Measurements from ENCODE around the gene MME. TPM values are rescaled to one million over a fixed set of nuclear protein-coding genes. Genes with fewer than 3 reads are reported as not detected.

MME gene
- total RNA-seq, 1 donor from 2014 or later, result 0.91 TPM

DNA sequence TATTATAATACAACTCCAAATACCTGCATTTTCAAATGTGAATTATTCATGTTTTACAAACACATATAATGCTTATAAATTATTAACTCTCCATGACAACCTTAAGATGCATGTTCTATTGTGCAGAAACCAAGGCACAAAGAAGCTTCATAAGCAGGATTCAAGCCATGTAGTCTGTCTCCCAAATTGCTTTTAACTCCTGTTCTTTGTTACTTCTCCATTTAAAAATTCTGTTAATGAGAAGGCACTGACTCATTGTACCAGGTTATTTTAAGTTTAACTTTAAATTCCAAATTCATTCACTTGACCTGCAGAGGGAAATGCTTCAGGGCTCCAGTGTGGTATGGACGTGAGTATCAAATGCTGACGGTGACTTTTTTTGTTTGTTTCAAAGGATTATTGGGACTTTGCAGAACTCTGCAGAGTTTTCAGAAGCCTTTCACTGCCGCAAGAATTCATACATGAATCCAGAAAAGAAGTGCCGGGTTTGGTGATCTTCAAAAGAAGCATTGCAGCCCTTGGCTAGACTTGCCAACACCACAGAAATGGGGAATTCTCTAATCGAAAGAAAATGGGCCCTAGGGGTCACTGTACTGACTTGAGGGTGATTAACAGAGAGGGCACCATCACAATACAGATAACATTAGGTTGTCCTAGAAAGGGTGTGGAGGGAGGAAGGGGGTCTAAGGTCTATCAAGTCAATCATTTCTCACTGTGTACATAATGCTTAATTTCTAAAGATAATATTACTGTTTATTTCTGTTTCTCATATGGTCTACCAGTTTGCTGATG is 100.0 kb downstream of the MME start:
- Mint-ChIP-seq H3K9me3 (no peaks in the 10 kb centered on the region), H3K36me3 (ENCODE audit: low read depth) (no peaks in the 10 kb centered on the region), H3K4me1 (no peaks in the 10 kb centered on the region), H3K27me3 (ENCODE audit: low read depth) (no peaks in the 10 kb centered on the region), H3K4me3 (no peak overlapping the region), H3K27ac (ENCODE audit: unreplicated experiment) (no peak overlapping the region)
- TF ChIP-seq, protein P1, sequence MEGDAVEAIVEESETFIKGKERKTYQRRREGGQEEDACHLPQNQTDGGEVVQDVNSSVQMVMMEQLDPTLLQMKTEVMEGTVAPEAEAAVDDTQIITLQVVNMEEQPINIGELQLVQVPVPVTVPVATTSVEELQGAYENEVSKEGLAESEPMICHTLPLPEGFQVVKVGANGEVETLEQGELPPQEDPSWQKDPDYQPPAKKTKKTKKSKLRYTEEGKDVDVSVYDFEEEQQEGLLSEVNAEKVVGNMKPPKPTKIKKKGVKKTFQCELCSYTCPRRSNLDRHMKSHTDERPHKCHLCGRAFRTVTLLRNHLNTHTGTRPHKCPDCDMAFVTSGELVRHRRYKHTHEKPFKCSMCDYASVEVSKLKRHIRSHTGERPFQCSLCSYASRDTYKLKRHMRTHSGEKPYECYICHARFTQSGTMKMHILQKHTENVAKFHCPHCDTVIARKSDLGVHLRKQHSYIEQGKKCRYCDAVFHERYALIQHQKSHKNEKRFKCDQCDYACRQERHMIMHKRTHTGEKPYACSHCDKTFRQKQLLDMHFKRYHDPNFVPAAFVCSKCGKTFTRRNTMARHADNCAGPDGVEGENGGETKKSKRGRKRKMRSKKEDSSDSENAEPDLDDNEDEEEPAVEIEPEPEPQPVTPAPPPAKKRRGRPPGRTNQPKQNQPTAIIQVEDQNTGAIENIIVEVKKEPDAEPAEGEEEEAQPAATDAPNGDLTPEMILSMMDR (conservative IDR thresholded peaks at IDR 0.05), result no peak
- DNase-seq (ENCODE audit: low read depth, low spot score), result no peak

DNA sequence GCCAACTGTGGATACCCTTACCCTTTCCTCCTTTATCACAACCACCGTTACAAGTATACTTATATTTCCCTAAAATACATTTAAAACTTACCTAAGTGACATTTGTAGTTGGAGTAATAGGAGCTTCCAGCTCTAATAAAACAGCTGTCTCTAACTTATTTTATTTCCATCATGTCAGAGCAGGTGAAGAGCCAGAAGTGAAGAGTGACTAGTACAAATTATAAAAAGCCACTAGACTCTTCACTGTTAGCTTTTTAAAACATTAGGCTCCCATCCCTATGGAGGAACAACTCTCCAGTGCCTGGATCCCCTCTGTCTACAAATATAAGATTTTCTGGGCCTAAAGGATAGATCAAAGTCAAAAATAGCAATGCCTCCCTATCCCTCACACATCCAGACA is 102.3 kb downstream of the MME start:
- Mint-ChIP-seq H3K4me1 (no peaks in the 10 kb centered on the region), H3K4me3 (no peak overlapping the region), H3K9me3 (no peaks in the 10 kb centered on the region), H3K27me3 (ENCODE audit: low read depth) (no peaks in the 10 kb centered on the region), H3K36me3 (ENCODE audit: low read depth) (no peaks in the 10 kb centered on the region), H3K27ac (ENCODE audit: unreplicated experiment) (no peak overlapping the region)
- no peak for DNase-seq (ENCODE audit: low read depth, low spot score)
- TF ChIP-seq, protein P1 (conservative IDR thresholded peaks at IDR 0.05), result no peak

DNA sequence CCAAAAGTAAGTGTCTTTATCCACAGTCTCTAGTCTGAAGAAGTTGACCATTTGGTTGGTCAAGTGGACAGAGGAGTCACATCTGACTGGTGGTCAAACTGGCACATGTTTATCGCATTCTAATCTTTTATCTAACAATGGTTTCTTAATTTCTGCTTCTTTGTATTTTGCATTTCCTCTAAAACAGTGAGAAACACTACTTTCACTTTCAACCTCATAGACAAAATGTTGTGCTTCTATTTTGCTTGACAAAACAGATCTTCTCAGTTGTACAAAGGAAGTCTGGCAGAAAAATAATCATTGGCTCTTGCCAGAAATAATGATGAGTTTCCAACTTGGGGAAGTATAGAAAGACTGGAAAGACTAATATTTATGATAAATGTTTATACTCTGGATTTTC is 103.9 kb downstream of the MME start:
- H3K27me3 Mint-ChIP-seq (ENCODE audit: low read depth), result no peaks in the 10 kb centered on the region

GRCh38 chr3:155185631-155186071 is 105.5 kb downstream of the MME start:
- no peaks in the 10 kb centered on the region for H3K27me3 Mint-ChIP-seq (ENCODE audit: low read depth)
- TF ChIP-seq, protein P1 (conservative IDR thresholded peaks at IDR 0.05), result no peak
- no peak overlapping the region for H3K27ac Mint-ChIP-seq (ENCODE audit: unreplicated experiment)
- no peak for DNase-seq (ENCODE audit: low read depth, low spot score)
- no peak overlapping the region for H3K4me3 Mint-ChIP-seq
- no peaks in the 10 kb centered on the region for H3K9me3 Mint-ChIP-seq
- peaks cover 4% of the 10 kb centered on the region for H3K4me1 Mint-ChIP-seq
- H3K36me3 Mint-ChIP-seq (ENCODE audit: low read depth), result no peaks in the 10 kb centered on the region

More for the DNA sequence above, 103.9 kb downstream of the MME start:
- no peaks in the 10 kb centered on the region for H3K9me3 Mint-ChIP-seq
- H3K4me3 Mint-ChIP-seq, result no peak overlapping the region
- DNase-seq (ENCODE audit: low read depth, low spot score), result no peak
- no peak overlapping the region for H3K27ac Mint-ChIP-seq (ENCODE audit: unreplicated experiment)
- H3K36me3 Mint-ChIP-seq (ENCODE audit: low read depth), result no peaks in the 10 kb centered on the region
- no peaks in the 10 kb centered on the region for H3K4me1 Mint-ChIP-seq
- TF ChIP-seq, protein P1 (conservative IDR thresholded peaks at IDR 0.05), result no peak

DNA sequence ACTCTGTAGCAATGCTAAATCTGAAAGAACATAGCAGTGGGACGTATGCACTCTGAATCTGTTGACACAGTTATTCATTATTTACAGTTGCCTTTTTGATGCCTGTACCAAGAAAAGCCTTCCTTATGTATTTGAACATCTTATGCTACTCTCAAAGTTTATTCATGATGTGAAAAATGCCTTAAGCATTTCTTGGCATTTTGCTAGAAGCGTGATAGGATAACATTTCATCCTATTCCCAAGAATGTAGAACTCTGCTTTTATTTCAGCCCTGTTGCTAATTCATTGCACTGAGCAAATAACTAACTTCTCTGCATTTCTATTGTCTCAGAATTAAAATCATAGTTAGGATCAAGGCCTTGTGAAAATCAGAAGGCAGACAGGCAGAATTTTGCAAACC is 107.9 kb downstream of the MME start:
- DNase-seq (ENCODE audit: low read depth, low spot score), result no peak
- H3K36me3 Mint-ChIP-seq (ENCODE audit: low read depth), result no peaks in the 10 kb centered on the region
- H3K27me3 Mint-ChIP-seq (ENCODE audit: low read depth), result no peaks in the 10 kb centered on the region
- H3K4me1 Mint-ChIP-seq, result peaks cover 4% of the 10 kb centered on the region
- no peaks in the 10 kb centered on the region for H3K9me3 Mint-ChIP-seq
- TF ChIP-seq, protein P1 (conservative IDR thresholded peaks at IDR 0.05), result no peak
- H3K4me3 Mint-ChIP-seq, result no peak overlapping the region
- H3K27ac Mint-ChIP-seq (ENCODE audit: unreplicated experiment), result no peak overlapping the region
